Activated naive CD4-positive, alpha-beta T cell treated with anti-CD3 and anti-CD28 coated beads, Interleukin-2, amount 50 U/mL, for 72 hours (primary cell): ENCODE measurements around the gene MLIP. TPM values are rescaled to one million over a fixed set of nuclear protein-coding genes. Genes with fewer than 3 reads are reported as not detected.

Experiments
- ATAC-seq, 2 donors: fragments of 150-1000 bp; cut with Tn5 transposase; 2 replicates each; pipeline ENCODE4 v1.10.0; 2021; ENCODE audit warnings: mild to moderate bottlenecking in 2 of 2, moderate library complexity in 2 of 2
- DNase-seq, 2 donors: peaks; one replicate each; pipeline ENCODE4 v3.0.0; 2021 to 2022; ENCODE audit warnings: low spot score in 2 of 2
- H3K27ac Mint-ChIP-seq, 2 donors: one replicate each; pipeline ENCODE4 v1.8.0; 2022; ENCODE audit warnings: mild to moderate bottlenecking in 2 of 2, mixed read lengths in 2 of 2
- H3K36me3 Mint-ChIP-seq, 2 donors: one replicate each; pipeline ENCODE4 v1.8.0; 2022; ENCODE audit warnings: mixed read lengths in 2 of 2
- H3K9me3 Mint-ChIP-seq, 2 donors: one replicate each; pipeline ENCODE4 v1.8.0; 2022; ENCODE audit warnings: mixed read lengths in 2 of 2
- total RNA-seq, 2 donors: library from RNA; stranded (reverse); gene quantifications; one replicate each; pipeline ENCODE4 v1.2.3, GENCODE V29; 2022

The MLIP gene
- total RNA-seq, 2 donors from 2014 or later: not detected

GRCh38 chr6:54087721-54088120, 23.5 kb upstream of the MLIP start:
- no peak overlapping the region for H3K27ac Mint-ChIP-seq

GRCh38 chr6:54093326-54093948, 17.8 kb upstream of the MLIP start:
- no peak overlapping the region for H3K27ac Mint-ChIP-seq
- no peaks in the 10 kb centered on the region for H3K36me3 Mint-ChIP-seq
- no peak for ATAC-seq
- peaks cover 4 to 8% of the 10 kb centered on the region in 2 donors for H3K9me3 Mint-ChIP-seq
- DNase-seq: no peak

More at GRCh38 chr6:54087721-54088120, 23.5 kb upstream of the MLIP start:
- ATAC-seq (no peak), DNase-seq (no peak)
- H3K9me3 Mint-ChIP-seq: no peaks in the 10 kb centered on the region
- no peaks in the 10 kb centered on the region for H3K36me3 Mint-ChIP-seq

GRCh38 chr6:54094293-54094692, 16.9 kb upstream of the MLIP start:
- Mint-ChIP-seq H3K27ac (no peak overlapping the region), H3K36me3 (no peaks in the 10 kb centered on the region), H3K9me3 (peaks cover 4 to 8% of the 10 kb centered on the region in 2 donors)
- DNase-seq: no peak
- no peak for ATAC-seq

- no peak for ATAC-seq
- Mint-ChIP-seq H3K27ac (no peak overlapping the region), H3K36me3 (no peaks in the 10 kb centered on the region), H3K9me3 (peaks cover 4 to 8% of the 10 kb centered on the region in 2 donors)
- no peak for DNase-seq
These were observed 16.5 kb upstream of the MLIP start for GRCh38 chr6:54094786-54095185.

- ATAC-seq (no peak), DNase-seq (no peak)
- H3K27ac Mint-ChIP-seq: no peak overlapping the region
- H3K9me3 Mint-ChIP-seq: peaks cover 4 to 8% of the 10 kb centered on the region in 2 donors
- no peaks in the 10 kb centered on the region for H3K36me3 Mint-ChIP-seq
These were observed 15.5 kb upstream of the MLIP start for GRCh38 chr6:54095723-54096122.

- Mint-ChIP-seq H3K27ac (no peak overlapping the region), H3K9me3 (peaks cover 4 to 8% of the 10 kb centered on the region in 2 donors), H3K36me3 (no peaks in the 10 kb centered on the region)
- no peak for ATAC-seq
- no peak for DNase-seq
These were observed 14.4 kb upstream of the MLIP start for GRCh38 chr6:54096811-54097210.

- Mint-ChIP-seq H3K36me3 (no peaks in the 10 kb centered on the region), H3K27ac (no peak overlapping the region), H3K9me3 (peaks cover 4 to 8% of the 10 kb centered on the region in 2 donors)
- ATAC-seq (no peak), DNase-seq (no peak)
These were observed 13.5 kb upstream of the MLIP start for GRCh38 chr6:54097753-54098152.

GRCh38 chr6:54098450-54099044, 12.7 kb upstream of the MLIP start:
- Mint-ChIP-seq H3K27ac (no peak overlapping the region), H3K9me3 (peaks cover 4 to 8% of the 10 kb centered on the region in 2 donors), H3K36me3 (no peaks in the 10 kb centered on the region)
- DNase-seq (no peak), ATAC-seq (no peak)

- Mint-ChIP-seq H3K9me3 (peaks cover 4 to 8% of the 10 kb centered on the region in 2 donors), H3K27ac (no peak overlapping the region), H3K36me3 (no peaks in the 10 kb centered on the region)
- no peak for DNase-seq
- ATAC-seq: no peak
These were observed 12.0 kb upstream of the MLIP start for GRCh38 chr6:54099225-54099624.

- Mint-ChIP-seq H3K36me3 (no peaks in the 10 kb centered on the region), H3K9me3 (peaks cover 4 to 6% of the 10 kb centered on the region in 2 donors), H3K27ac (no peak overlapping the region)
- DNase-seq (no peak), ATAC-seq (no peak)
These were observed 10.7 kb upstream of the MLIP start for GRCh38 chr6:54100411-54101006.

- DNase-seq: no peak
- Mint-ChIP-seq H3K9me3 (peaks cover 3 to 4% of the 10 kb centered on the region in 2 donors), H3K36me3 (no peaks in the 10 kb centered on the region), H3K27ac (no peak overlapping the region)
- ATAC-seq: no peak
These were observed 9.0 kb upstream of the MLIP start for GRCh38 chr6:54102238-54102637.

GRCh38 chr6:54103497-54103896, 7.7 kb upstream of the MLIP start:
- Mint-ChIP-seq H3K9me3 (no peaks in the 10 kb centered on the region), H3K36me3 (no peaks in the 10 kb centered on the region), H3K27ac (no peak overlapping the region)
- DNase-seq: no peak
- no peak for ATAC-seq

GRCh38 chr6:54106727-54107126, 4.5 kb upstream of the MLIP start:
- DNase-seq: no peak
- Mint-ChIP-seq H3K9me3 (no peaks in the 10 kb centered on the region), H3K27ac (no peak overlapping the region), H3K36me3 (no peaks in the 10 kb centered on the region)
- no peak for ATAC-seq

- H3K36me3 Mint-ChIP-seq: no peaks in the 10 kb centered on the region
- H3K9me3 Mint-ChIP-seq: no peaks in the 10 kb centered on the region
- no peak overlapping the region for H3K27ac Mint-ChIP-seq
- DNase-seq: no peak
- ATAC-seq: no peak
These were observed 3.7 kb upstream of the MLIP start for GRCh38 chr6:54107470-54108090.

GRCh38 chr6:54108271-54108670, 3.0 kb upstream of the MLIP start:
- Mint-ChIP-seq H3K27ac (no peak overlapping the region), H3K36me3 (no peaks in the 10 kb centered on the region), H3K9me3 (no peaks in the 10 kb centered on the region)
- no peak for DNase-seq
- ATAC-seq: no peak

- no peak overlapping the region for H3K27ac Mint-ChIP-seq
- DNase-seq (no peak), ATAC-seq (no peak)
- H3K9me3 Mint-ChIP-seq: peaks cover 0 to 2% of the 10 kb centered on the region in 2 donors
- H3K36me3 Mint-ChIP-seq: no peaks in the 10 kb centered on the region
These were observed 1.7 kb upstream of the MLIP start for GRCh38 chr6:54109586-54109985.

- Mint-ChIP-seq H3K27ac (no peak overlapping the region), H3K9me3 (peaks cover 5 to 9% of the 10 kb centered on the region in 2 donors), H3K36me3 (no peaks in the 10 kb centered on the region)
- ATAC-seq: no peak
- no peak for DNase-seq
These were observed 958 bp downstream of the MLIP start for GRCh38 chr6:54112151-54112650.
